Measurements from ENCODE around the gene KIF18B. TPM values are rescaled to one million over a fixed set of nuclear protein-coding genes. Genes with fewer than 3 reads are reported as not detected.

Gene KIF18B
- total and polyA plus RNA-seq, 2 of the 8 experiments (the other 6 are each of a cell fraction or from before 2014, with no cell fraction given), result 39.0 to 59.4 TPM

- Histone ChIP-seq H2BK5ac (ENCODE audit: low read depth, low read length) (no peak overlapping the region), H3K79me1 (ENCODE audit: low read depth, low read length) (no peaks in the 10 kb centered on the region), H2BK12ac (ENCODE audit: low read depth, low read length) (0 out of 2 replicates have a peak overlapping the region, but pooled peaks have one; percentile 2), H3K27me3 (replicated peaks in 1 of 4; ENCODE audit: control insufficient read depth in 3 of 4, extremely low read depth in 1 of 4, insufficient read depth in 3 of 4, low read length in 3 of 4) (no peaks in the 10 kb centered on the region; a peak in 1 of 7 replicates), H2BK20ac (ENCODE audit: low read length) (no peak overlapping the region; the same call in 1 of the 2 replicates), H3K4me2 (ENCODE audit: insufficient read depth in 1 of 2, low read depth in 2 of 2, low read length in 2 of 2) (no peak overlapping the region), H3K36me3 (ENCODE audit: control insufficient read depth in 2 of 4, insufficient read depth in 4 of 4, low read length in 3 of 4) (no peaks in the 10 kb centered on the region), H3K14ac (ENCODE audit: insufficient read length) (no peak overlapping the region), H2BK15ac (ENCODE audit: low read length) (no peak overlapping the region; the same call in 1 of the 2 replicates), H4K5ac (ENCODE audit: insufficient read length, low read depth, low read length) (no peak overlapping the region), H3K79me2 (ENCODE audit: control insufficient read depth in 1 of 2, insufficient read depth in 2 of 2, low read length in 2 of 2) (no peaks in the 10 kb centered on the region), H2BK120ac (replicated peaks; ENCODE audit: low read depth, low read length) (no peak overlapping the region), H4K20me1 (replicated peaks in 1 of 2; ENCODE audit: control insufficient read depth in 1 of 2, insufficient read depth in 2 of 2, low read length in 2 of 2) (no peaks in the 10 kb centered on the region), H3K23ac (ENCODE audit: insufficient read length) (no peak overlapping the region), H3K4ac (replicated peaks; ENCODE audit: insufficient read length, low read depth, low read length) (no peak overlapping the region), H4K8ac (ENCODE audit: extremely low read depth, insufficient read depth, low read length) (no peak overlapping the region; the same call in 1 of the 2 replicates), H3K4me3 (ENCODE audit: extremely low read depth in 1 of 4, insufficient read depth in 2 of 4, low read depth in 3 of 4, low read length in 4 of 4) (no peak overlapping the region), H4K91ac (replicated peaks; ENCODE audit: insufficient read length, low read length) (no peak overlapping the region), H3K9ac (replicated peaks in 1 of 4; ENCODE audit: extremely low read depth in 1 of 4, low read depth in 3 of 4, low read length in 3 of 4) (no peak overlapping the region), H3K27ac (ENCODE audit: low read depth, low read length) (no peak overlapping the region), H3K18ac (ENCODE audit: extremely low read depth, low read length) (no peak overlapping the region), H2AK5ac (ENCODE audit: low read depth, low read length) (0 out of 2 replicates have a peak overlapping the region, but pooled peaks have one; percentile 1), H3K4me1 (replicated peaks in 1 of 4; ENCODE audit: control insufficient read depth in 3 of 4, insufficient read depth in 4 of 4, low read length in 3 of 4) (peaks cover 0 to 5% (median 0%) of the 10 kb centered on the region in 4 experiments; a peak in 2 of 7 replicates), H3K9me3 (ENCODE audit: insufficient read depth in 2 of 2, low read depth in 1 of 2, low read length in 1 of 2) (no peaks in the 10 kb centered on the region), H2AFZ (ENCODE audit: low read length) (no peak overlapping the region), H3K56ac (replicated peaks; ENCODE audit: insufficient read length, low read depth, low read length) (no peak overlapping the region), H3K23me2 (ENCODE audit: low read depth, low read length) (no peaks in the 10 kb centered on the region; the same call in 1 of the 2 replicates)
- FAIRE-seq (no peak), DNase-seq (ENCODE audit: low read depth in 1 of 2, low spot score in 2 of 2) (no peak)
- TF ChIP-seq EGR1 (IDR thresholded peaks at IDR 0.05; ENCODE audit: borderline replicate concordance, low read depth, low read length) (no peak), SUZ12 (IDR thresholded peaks at IDR 0.05; ENCODE audit: low read length) (no peak), SRF (IDR thresholded peaks at IDR 0.05; ENCODE audit: low read depth, low read length) (no peak)
- WGBS, 2 experiments (ENCODE audit: extremely low coverage in 1 of 2, insufficient coverage in 1 of 2, insufficient read length in 1 of 2, insufficient replicate concordance in 2 of 2, low coverage in 1 of 2, low lambda C conversion rate in 2 of 2, missing lambda C conversion rate in 1 of 2), result 90% methylated on average over 31 of the region's 35 CpGs; no CpG with 5 or more reads in 1 of the 2 experiments
- ChIA-PET CTCF (ENCODE audit: partially characterized antibody) (interaction anchor here (0.6 to 4.5 kb wide), 8 partner anchors 15 to 125 kb away, joined by 3 to 24 read pairs (median 3); no protein-coding TSS in a partner anchor), POLR2A (ENCODE audit: partially characterized antibody) (interaction anchor here (1.7 to 1.8 kb wide), 2 partner anchors 10 to 62 kb away, joined by 3 to 4 read pairs; no protein-coding TSS in a partner anchor)
Measured at GRCh38 chr17:44904001-44904984, 43.3 kb downstream of the KIF18B start.
